ENCODE measurements around the gene GAS2L2.

The GAS2L2 gene

GRCh38 chr17:35778641-35779196 lies 25.7 kb upstream of the GAS2L2 start:
- TF ChIP-seq CTCF (IDR thresholded peaks at IDR 0.05; ENCODE audit: low read depth, low read length, missing control alignments), result no peak

GRCh38 chr17:35775583-35775982 lies 22.5 kb upstream of the GAS2L2 start:
- H3K36me3 ChIP-seq (replicated peaks), result no peaks in the 10 kb centered on the region
- in situ Hi-C loops (cut with HindIII; ENCODE audit: low pct_ligation_motif_present, low sequenced_read_pairs), result no loop called here
- no peak overlapping the region for H3K27ac ChIP-seq
- no peak for DNase-seq
- no peak for TF ChIP-seq CTCF (IDR thresholded peaks at IDR 0.05; ENCODE audit: low read depth, low read length, missing control alignments)
- H3K27me3 ChIP-seq (replicated peaks), result no peaks in the 10 kb centered on the region
- H3K4me3 ChIP-seq (ENCODE audit: low read depth, low read length), result no peak overlapping the region

More at GRCh38 chr17:35778641-35779196, 25.7 kb upstream of the GAS2L2 start:
- no peaks in the 10 kb centered on the region for H3K36me3 ChIP-seq (replicated peaks)
- H3K4me3 ChIP-seq (ENCODE audit: low read depth, low read length), result no peak overlapping the region
- no peak overlapping the region for H3K27ac ChIP-seq
- H3K27me3 ChIP-seq (replicated peaks), result no peaks in the 10 kb centered on the region
- in situ Hi-C loops (cut with HindIII; ENCODE audit: low pct_ligation_motif_present, low sequenced_read_pairs), result no loop called here
- no peak for DNase-seq

- no peak overlapping the region for H3K4me3 ChIP-seq (ENCODE audit: low read depth, low read length)
- DNase-seq, result no peak
- H3K27ac ChIP-seq, result no peak overlapping the region
- in situ Hi-C loops (cut with HindIII; ENCODE audit: low pct_ligation_motif_present, low sequenced_read_pairs), result no loop called here
- no peak for TF ChIP-seq CTCF (IDR thresholded peaks at IDR 0.05; ENCODE audit: low read depth, low read length, missing control alignments)
- no peaks in the 10 kb centered on the region for H3K36me3 ChIP-seq (replicated peaks)
- H3K27me3 ChIP-seq (replicated peaks), result no peaks in the 10 kb centered on the region
Observed at GRCh38 chr17:35775039-35775438, 22.0 kb upstream of the GAS2L2 start.

GRCh38 chr17:35774499-35774898 lies 21.5 kb upstream of the GAS2L2 start:
- in situ Hi-C loops (cut with HindIII; ENCODE audit: low pct_ligation_motif_present, low sequenced_read_pairs), result no loop called here
- no peak overlapping the region for H3K27ac ChIP-seq
- no peaks in the 10 kb centered on the region for H3K27me3 ChIP-seq (replicated peaks)
- no peak for TF ChIP-seq CTCF (IDR thresholded peaks at IDR 0.05; ENCODE audit: low read depth, low read length, missing control alignments)
- H3K4me3 ChIP-seq (ENCODE audit: low read depth, low read length), result no peak overlapping the region
- no peaks in the 10 kb centered on the region for H3K36me3 ChIP-seq (replicated peaks)
- no peak for DNase-seq

GRCh38 chr17:35773679-35774425 lies 20.8 kb upstream of the GAS2L2 start:
- H3K27ac ChIP-seq, result no peak overlapping the region
- no peak for TF ChIP-seq CTCF (IDR thresholded peaks at IDR 0.05; ENCODE audit: low read depth, low read length, missing control alignments)
- H3K27me3 ChIP-seq (replicated peaks), result no peaks in the 10 kb centered on the region
- no peaks in the 10 kb centered on the region for H3K36me3 ChIP-seq (replicated peaks)
- no peak for DNase-seq
- H3K4me3 ChIP-seq (ENCODE audit: low read depth, low read length), result no peak overlapping the region
- in situ Hi-C loops (cut with HindIII; ENCODE audit: low pct_ligation_motif_present, low sequenced_read_pairs), result no loop called here

Data from brain microvascular endothelial cell (primary cell).